Neural cell (in vitro differentiated cells): ENCODE results near the gene ZNF140. TPM values are rescaled to one million over a fixed set of nuclear protein-coding genes. Genes with fewer than 3 reads are reported as not detected.

Experiments used
- H2AFZ ChIP-seq: fragments of 200-600, 300-800 bp; sonication (generic), shearing (Covaris generic); 2 replicates; pipeline ENCODE4 v1.6.0; 2014; ENCODE audit warnings: low read depth, mild to moderate bottlenecking, antibody characterized with exemption, low read length, moderate library complexity
- H3F3A ChIP-seq: fragments of 200-600 bp; shearing (Covaris generic); 2 replicates; pipeline ENCODE4 v1.6.1; 2016; ENCODE audit warnings: mild to moderate bottlenecking, moderate library complexity, mixed read lengths, antibody characterized with exemption, low read length; ENCODE audit not compliant: insufficient read depth, poor library complexity, severe bottlenecking
- H3K27ac ChIP-seq: fragments of 200-600, 300-800 bp; sonication (generic), shearing (Covaris generic); 2 replicates; pipeline ENCODE4 v1.5.1; 2014; ENCODE audit warnings: mild to moderate bottlenecking, low read length, moderate library complexity
- H3K27me3 ChIP-seq: fragments of 300-800, 200-600 bp; sonication (generic), shearing (Covaris generic); 2 replicates; pipeline ENCODE4 v1.6.0; 2014; ENCODE audit warnings: mild to moderate bottlenecking, low read depth, low read length, moderate library complexity; ENCODE audit not compliant: insufficient read depth
- H3K36me3 ChIP-seq: fragments of 300-800, 200-600 bp; sonication (generic), shearing (Covaris generic); 2 replicates; pipeline ENCODE4 v1.5.1; 2014; ENCODE audit warnings: mild to moderate bottlenecking, antibody characterized with exemption, low read length, moderate library complexity; ENCODE audit not compliant: insufficient read depth
- H3K4me2 ChIP-seq: fragments of 300-800, 200-600 bp; sonication (generic), shearing (Covaris generic); 2 replicates; pipeline ENCODE4 v1.6.0; 2014; ENCODE audit warnings: mild to moderate bottlenecking, low read length
- H3K4me3 ChIP-seq: fragments of 300-800, 200-600 bp; sonication (generic), shearing (Covaris generic); 2 replicates; pipeline ENCODE4 v1.5.1; 2014; ENCODE audit warnings: mild to moderate bottlenecking, low read length, moderate library complexity
- H3K79me2 ChIP-seq: fragments of 200-600 bp; shearing (Covaris generic); replicated peaks from 2 replicates; pipeline ENCODE4 v1.6.0; 2014; ENCODE audit warnings: mild to moderate bottlenecking, low read length, moderate library complexity; ENCODE audit not compliant: insufficient read depth
- H3K9ac ChIP-seq: fragments of 300-800, 200-600 bp; sonication (generic), shearing (Covaris generic); 2 replicates; pipeline ENCODE4 v1.6.1; 2016; ENCODE audit warnings: mild to moderate bottlenecking, low read length, mixed read lengths
- H3K9me2 ChIP-seq: fragments of 200-600 bp; shearing (Covaris generic); 2 replicates; pipeline ENCODE4 v1.6.1; 2016; ENCODE audit warnings: mild to moderate bottlenecking, low read length, mixed read lengths; ENCODE audit not compliant: insufficient read depth
- H3K9me3 ChIP-seq: fragments of 200-600, 300-800 bp; sonication (generic), shearing (Covaris generic); 2 replicates; pipeline ENCODE4 v1.6.1; 2016; ENCODE audit warnings: mild to moderate bottlenecking, mixed run types, low read length, moderate library complexity, mixed read lengths
- H4K20me1 ChIP-seq: fragments of 200-600 bp; shearing (Covaris generic); 2 replicates; pipeline ENCODE4 v1.6.1; 2016; ENCODE audit warnings: mild to moderate bottlenecking, mixed run types; ENCODE audit not compliant: insufficient read depth
- EP300 ChIP-seq: fragments of 450-650 bp; conservative IDR thresholded peaks from 2 replicates; pipeline ENCODE4 v1.6.1; 2014; ENCODE audit warnings: antibody characterized with exemption, mild to moderate bottlenecking, moderate library complexity; ENCODE audit not compliant: poor library complexity, severe bottlenecking
- EZH2 ChIP-seq: fragments of 200-600, 300-800 bp; shearing (Covaris generic), sonication (generic); IDR thresholded peaks from 2 replicates; pipeline ENCODE4 v1.6.1; 2014; ENCODE audit warnings: antibody characterized with exemption, low read length, borderline replicate concordance, mild to moderate bottlenecking; ENCODE audit not compliant: insufficient read depth, poor library complexity, severe bottlenecking
- MXI1 ChIP-seq: fragments of 450-650 bp; conservative IDR thresholded peaks from 2 replicates; pipeline ENCODE4 v1.6.1; 2014; ENCODE audit warnings: antibody characterized with exemption, mild to moderate bottlenecking; ENCODE audit not compliant: poor library complexity, severe bottlenecking
- POLR2AphosphoS5 ChIP-seq: IDR thresholded peaks from 2 replicates; pipeline ENCODE4 v1.6.1; 2012
- RAD21 ChIP-seq: fragments of 450-650 bp; conservative IDR thresholded peaks from 2 replicates; pipeline ENCODE4 v1.6.1; 2014; ENCODE audit warnings: antibody characterized with exemption, mild to moderate bottlenecking, moderate library complexity
- SMC3 ChIP-seq: fragments of 450-650 bp; conservative IDR thresholded peaks from 2 replicates; pipeline ENCODE4 v1.6.1; 2014; ENCODE audit warnings: antibody characterized with exemption, mild to moderate bottlenecking, moderate library complexity; ENCODE audit not compliant: poor library complexity
- TAF1 ChIP-seq: IDR thresholded peaks from 2 replicates; pipeline ENCODE4 v1.6.1; 2012; ENCODE audit warnings: low read depth
- polyA plus RNA-seq: library from polyadenylated mRNA; depleted of rRNA; stranded (reverse); fragments of >200 nt; gene quantifications from 2 replicates; pipeline ENCODE4 v1.2.3, GENCODE V29; 2014
- TF ChIP-seq, protein P1 (sequence below): IDR thresholded peaks from 2 replicates; pipeline ENCODE4 v1.6.1; 2012; ENCODE audit warnings: borderline replicate concordance
- TF ChIP-seq, protein P2 (sequence below): fragments of 450-650 bp; IDR thresholded peaks from 2 replicates; pipeline ENCODE4 v1.5.1; 2014; ENCODE audit warnings: antibody characterized with exemption, mild to moderate bottlenecking, moderate library complexity; ENCODE audit not compliant: poor library complexity, severe bottlenecking

The ZNF140 gene
- polyA plus RNA-seq, 1 donor from 2014 or later = 60.5 TPM

DNA sequence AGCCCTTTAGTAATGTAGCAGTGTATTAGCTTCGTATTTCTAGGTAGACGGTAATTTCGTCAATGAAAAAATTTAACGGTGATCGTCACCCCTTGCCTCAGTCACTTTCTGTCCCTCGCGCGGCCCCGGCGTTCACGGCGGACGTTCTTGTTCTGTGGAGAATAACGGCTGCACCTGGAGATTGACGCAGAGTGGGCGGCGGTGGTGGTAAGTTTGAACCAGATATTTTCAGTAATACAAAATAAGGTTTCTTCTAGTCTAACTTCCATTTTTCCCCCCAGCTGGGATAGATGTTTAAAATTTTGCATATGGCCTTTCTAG lies 50.0 kb downstream of the ZNF140 start:
- H3K79me2 ChIP-seq = peaks cover 58% of the 10 kb centered on the region
- no peaks in the 10 kb centered on the region for H3F3A ChIP-seq
- H3K9ac ChIP-seq = peak overlapping the region; percentile 94
- H3K9me2 ChIP-seq = no peaks in the 10 kb centered on the region
- peak overlapping the region; percentile 98 for H3K27ac ChIP-seq
- no peaks in the 10 kb centered on the region for H3K27me3 ChIP-seq
- H3K9me3 ChIP-seq = peaks cover 23% of the 10 kb centered on the region
- peak overlapping the region; percentile 93 for H2AFZ ChIP-seq
- H3K4me2 ChIP-seq = peak overlapping the region; percentile 77
- TF ChIP-seq, protein P1, sequence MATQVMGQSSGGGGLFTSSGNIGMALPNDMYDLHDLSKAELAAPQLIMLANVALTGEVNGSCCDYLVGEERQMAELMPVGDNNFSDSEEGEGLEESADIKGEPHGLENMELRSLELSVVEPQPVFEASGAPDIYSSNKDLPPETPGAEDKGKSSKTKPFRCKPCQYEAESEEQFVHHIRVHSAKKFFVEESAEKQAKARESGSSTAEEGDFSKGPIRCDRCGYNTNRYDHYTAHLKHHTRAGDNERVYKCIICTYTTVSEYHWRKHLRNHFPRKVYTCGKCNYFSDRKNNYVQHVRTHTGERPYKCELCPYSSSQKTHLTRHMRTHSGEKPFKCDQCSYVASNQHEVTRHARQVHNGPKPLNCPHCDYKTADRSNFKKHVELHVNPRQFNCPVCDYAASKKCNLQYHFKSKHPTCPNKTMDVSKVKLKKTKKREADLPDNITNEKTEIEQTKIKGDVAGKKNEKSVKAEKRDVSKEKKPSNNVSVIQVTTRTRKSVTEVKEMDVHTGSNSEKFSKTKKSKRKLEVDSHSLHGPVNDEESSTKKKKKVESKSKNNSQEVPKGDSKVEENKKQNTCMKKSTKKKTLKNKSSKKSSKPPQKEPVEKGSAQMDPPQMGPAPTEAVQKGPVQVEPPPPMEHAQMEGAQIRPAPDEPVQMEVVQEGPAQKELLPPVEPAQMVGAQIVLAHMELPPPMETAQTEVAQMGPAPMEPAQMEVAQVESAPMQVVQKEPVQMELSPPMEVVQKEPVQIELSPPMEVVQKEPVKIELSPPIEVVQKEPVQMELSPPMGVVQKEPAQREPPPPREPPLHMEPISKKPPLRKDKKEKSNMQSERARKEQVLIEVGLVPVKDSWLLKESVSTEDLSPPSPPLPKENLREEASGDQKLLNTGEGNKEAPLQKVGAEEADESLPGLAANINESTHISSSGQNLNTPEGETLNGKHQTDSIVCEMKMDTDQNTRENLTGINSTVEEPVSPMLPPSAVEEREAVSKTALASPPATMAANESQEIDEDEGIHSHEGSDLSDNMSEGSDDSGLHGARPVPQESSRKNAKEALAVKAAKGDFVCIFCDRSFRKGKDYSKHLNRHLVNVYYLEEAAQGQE = peak; percentile 3
- TF ChIP-seq SMC3 = no peak
- H4K20me1 ChIP-seq = no peaks in the 10 kb centered on the region
- peaks cover 35% of the 10 kb centered on the region for H3K36me3 ChIP-seq
- peak overlapping the region; percentile 99 for H3K4me3 ChIP-seq

DNA sequence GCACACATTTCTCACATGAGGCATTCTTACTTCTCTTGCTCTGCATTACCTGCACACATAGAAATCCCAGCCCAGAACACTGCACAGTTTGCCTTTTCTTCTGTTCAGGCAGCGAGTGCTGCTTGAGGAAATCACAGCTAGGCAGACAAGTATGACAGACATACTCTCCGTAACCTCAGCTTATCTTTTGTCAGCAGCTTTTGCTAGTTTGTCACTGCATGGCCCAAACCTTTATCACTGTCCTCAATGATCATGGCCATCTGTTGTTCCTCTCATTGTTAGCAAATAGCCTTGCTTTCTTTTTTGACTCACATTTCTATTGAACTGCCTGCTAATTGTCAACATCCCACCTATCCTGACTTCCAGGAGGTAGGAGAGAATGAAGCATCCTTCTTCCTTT lies 55.0 kb downstream of the ZNF140 start:
- Histone ChIP-seq H3K9me2 (no peaks in the 10 kb centered on the region), H3K36me3 (peaks cover 50% of the 10 kb centered on the region), H2AFZ (no peak overlapping the region), H3K27me3 (no peaks in the 10 kb centered on the region), H3K27ac (no peak overlapping the region), H3K79me2 (peaks cover 52% of the 10 kb centered on the region), H3K4me2 (no peak overlapping the region), H3F3A (no peaks in the 10 kb centered on the region), H4K20me1 (no peaks in the 10 kb centered on the region), H3K9me3 (peaks cover 47% of the 10 kb centered on the region), H3K9ac (no peak overlapping the region), H3K4me3 (no peak overlapping the region)
- TF ChIP-seq, protein P2, sequence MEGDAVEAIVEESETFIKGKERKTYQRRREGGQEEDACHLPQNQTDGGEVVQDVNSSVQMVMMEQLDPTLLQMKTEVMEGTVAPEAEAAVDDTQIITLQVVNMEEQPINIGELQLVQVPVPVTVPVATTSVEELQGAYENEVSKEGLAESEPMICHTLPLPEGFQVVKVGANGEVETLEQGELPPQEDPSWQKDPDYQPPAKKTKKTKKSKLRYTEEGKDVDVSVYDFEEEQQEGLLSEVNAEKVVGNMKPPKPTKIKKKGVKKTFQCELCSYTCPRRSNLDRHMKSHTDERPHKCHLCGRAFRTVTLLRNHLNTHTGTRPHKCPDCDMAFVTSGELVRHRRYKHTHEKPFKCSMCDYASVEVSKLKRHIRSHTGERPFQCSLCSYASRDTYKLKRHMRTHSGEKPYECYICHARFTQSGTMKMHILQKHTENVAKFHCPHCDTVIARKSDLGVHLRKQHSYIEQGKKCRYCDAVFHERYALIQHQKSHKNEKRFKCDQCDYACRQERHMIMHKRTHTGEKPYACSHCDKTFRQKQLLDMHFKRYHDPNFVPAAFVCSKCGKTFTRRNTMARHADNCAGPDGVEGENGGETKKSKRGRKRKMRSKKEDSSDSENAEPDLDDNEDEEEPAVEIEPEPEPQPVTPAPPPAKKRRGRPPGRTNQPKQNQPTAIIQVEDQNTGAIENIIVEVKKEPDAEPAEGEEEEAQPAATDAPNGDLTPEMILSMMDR = no peak
- TF ChIP-seq EP300 = no peak
- TF ChIP-seq TAF1 = no peak
- TF ChIP-seq RAD21 = no peak
- TF ChIP-seq SMC3 = no peak
- no peak for TF ChIP-seq EZH2
- TF ChIP-seq MXI1 = no peak
- TF ChIP-seq POLR2AphosphoS5 = no peak
- TF ChIP-seq, protein P1 = no peak
